H1 (cell line): ENCODE results near the gene CASP4. TPM values are rescaled to one million over a fixed set of nuclear protein-coding genes. Genes with fewer than 3 reads are reported as not detected.
A peak's percentile ranks its signal among the peaks of the same experiment; 100 is the strongest.

ENCODE experiments used
- CTCF ChIA-PET: fragments of 300-600 bp; sonication (Branson Sonifier 250); formaldehyde crosslinking; loops from one replicate; lab custom pipeline; 2021; ENCODE audit not compliant: partially characterized antibody; lab: Charles Lee
- POLR2A ChIA-PET: fragments of 300-600 bp; sonication (Branson Sonifier 250); formaldehyde crosslinking; loops from one replicate; lab custom pipeline; 2021; ENCODE audit warnings: inconsistent platforms; ENCODE audit not compliant: partially characterized antibody; lab: Charles Lee
- DNase-seq, 2 experiments: peaks; one replicate each; pipeline versions ENCODE4 v3.0.0 to v3.0.0-alpha.2; 2010 to 2022; ENCODE audit warnings: low spot score in 2 of 2, low read depth in 1 of 2, mixed read lengths in 1 of 2
- FAIRE-seq: peaks from 2 replicates; lab custom pipeline; 2011; peaks lifted over from hg19 to GRCh38; lab: Jason Lieb, UNC
- H2AFZ ChIP-seq: 2 replicates; pipeline ENCODE4 v1.8.1; 2012; ENCODE audit warnings: low read length, inconsistent platforms
- H2AK5ac ChIP-seq: 2 replicates; pipeline ENCODE4 v1.6.1; 2013; ENCODE audit warnings: low read depth, low read length
- H2BK120ac ChIP-seq: replicated peaks from 2 replicates; pipeline ENCODE3; 2013; ENCODE audit warnings: low read depth, low read length, inconsistent platforms
- H2BK12ac ChIP-seq: 2 replicates; pipeline ENCODE4 v1.6.1; 2013; ENCODE audit warnings: low read depth, low read length
- H2BK15ac ChIP-seq: 2 replicates; pipeline ENCODE4 v1.6.1; 2013; ENCODE audit warnings: low read length
- H2BK20ac ChIP-seq: 2 replicates; pipeline ENCODE4 v1.6.1; 2013; ENCODE audit warnings: low read length
- H2BK5ac ChIP-seq: 2 replicates; pipeline ENCODE4 v1.6.1; 2013; ENCODE audit warnings: low read depth, low read length
- H3K14ac ChIP-seq: 2 replicates; pipeline ENCODE4 v1.6.1; 2013; ENCODE audit warnings: inconsistent platforms; ENCODE audit not compliant: insufficient read length
- H3K18ac ChIP-seq: 2 replicates; pipeline ENCODE4 v1.6.1; 2013; ENCODE audit warnings: low read length; ENCODE audit errors: extremely low read depth
- H3K23ac ChIP-seq: 2 replicates; pipeline ENCODE4 v1.6.1; 2013; ENCODE audit warnings: inconsistent platforms; ENCODE audit not compliant: insufficient read length
- H3K23me2 ChIP-seq: 2 replicates; pipeline ENCODE4 v1.6.1; 2013; ENCODE audit warnings: low read depth, low read length
- H3K27ac ChIP-seq: 2 replicates; pipeline ENCODE4 v1.6.1; 2011; ENCODE audit warnings: low read depth, low read length, inconsistent platforms
- H3K27me3 ChIP-seq, 4 experiments: replicated peaks in 1 of 4; 1 replicate in 1 of 4; 2 replicates in 3 of 4; pipeline versions ENCODE4 v1.6.1 to v1.8.1; 2011 to 2013; ENCODE audit warnings: low read length in 3 of 4, mild to moderate bottlenecking in 3 of 4, inconsistent platforms in 2 of 4, mixed read lengths in 2 of 4, moderate library complexity in 1 of 4; ENCODE audit not compliant: control insufficient read depth in 3 of 4, insufficient read depth in 3 of 4; ENCODE audit errors: extremely low read depth in 1 of 4
- H3K36me3 ChIP-seq, 4 experiments: 2 replicates each; pipeline versions ENCODE4 v1.6.1 to v1.8.1; 2011 to 2013; ENCODE audit warnings: mild to moderate bottlenecking in 4 of 4, low read length in 3 of 4, moderate library complexity in 2 of 4, control low read depth in 1 of 4, inconsistent platforms in 1 of 4; ENCODE audit not compliant: insufficient read depth in 4 of 4, control insufficient read depth in 2 of 4
- H3K4ac ChIP-seq: replicated peaks from 2 replicates; pipeline ENCODE3; 2013; ENCODE audit warnings: low read length, low read depth, mixed read lengths, inconsistent platforms; ENCODE audit not compliant: insufficient read length
- H3K4me1 ChIP-seq, 4 experiments: replicated peaks in 1 of 4; 1 replicate in 1 of 4; 2 replicates in 3 of 4; pipeline versions ENCODE4 v1.6.1 to v1.8.1; 2011 to 2013; ENCODE audit warnings: low read length in 3 of 4, inconsistent platforms in 2 of 4, mixed read lengths in 1 of 4; ENCODE audit not compliant: insufficient read depth in 4 of 4, control insufficient read depth in 3 of 4
- H3K4me2 ChIP-seq, 2 experiments: 2 replicates each; pipeline versions ENCODE4 v1.6.1 to v1.8.1; 2011 to 2013; ENCODE audit warnings: low read depth in 2 of 2, low read length in 2 of 2, control low read depth in 1 of 2, inconsistent platforms in 1 of 2, mild to moderate bottlenecking in 1 of 2; ENCODE audit not compliant: insufficient read depth in 1 of 2
- H3K4me3 ChIP-seq, 4 experiments: fragments of 200-600, 300-600 bp in 1 of 4; sonication (generic), shearing (Covaris generic), sonication (Bioruptor Twin) in 1 of 4; 2 replicates each; pipeline versions ENCODE4 v1.5.1 to v1.8.1; 2011 to 2016; ENCODE audit warnings: low read length in 4 of 4, low read depth in 3 of 4, control low read depth in 2 of 4, inconsistent platforms in 2 of 4, mild to moderate bottlenecking in 2 of 4, mixed read lengths in 1 of 4, moderate library complexity in 1 of 4; ENCODE audit not compliant: insufficient read depth in 2 of 4; ENCODE audit errors: extremely low read depth in 1 of 4
- H3K56ac ChIP-seq: replicated peaks from 2 replicates; pipeline ENCODE3; 2013; ENCODE audit warnings: low read depth, mild to moderate bottlenecking, mixed read lengths, low read length, inconsistent platforms; ENCODE audit not compliant: insufficient read length
- H3K79me1 ChIP-seq: 2 replicates; pipeline ENCODE4 v1.6.1; 2013; ENCODE audit warnings: low read depth, low read length, control low read depth
- H3K79me2 ChIP-seq, 2 experiments: 2 replicates each; pipeline versions ENCODE4 v1.6.1 to v1.8.1; 2012 to 2013; ENCODE audit warnings: low read length in 2 of 2, mild to moderate bottlenecking in 2 of 2, inconsistent platforms in 1 of 2; ENCODE audit not compliant: insufficient read depth in 2 of 2, control insufficient read depth in 1 of 2
- H3K9ac ChIP-seq, 4 experiments: replicated peaks in 1 of 4; 1 replicate in 1 of 4; 2 replicates in 3 of 4; pipeline versions ENCODE4 v1.6.1 to v1.8.1; 2011 to 2013; ENCODE audit warnings: low read depth in 3 of 4, low read length in 3 of 4, control low read depth in 2 of 4, mild to moderate bottlenecking in 2 of 4, moderate library complexity in 2 of 4, inconsistent platforms in 1 of 4; ENCODE audit errors: extremely low read depth in 1 of 4
- H3K9me3 ChIP-seq, 2 experiments: 2 replicates each; pipeline versions ENCODE4 v1.6.1 to v1.8.1; 2012 to 2013; ENCODE audit warnings: mild to moderate bottlenecking in 2 of 2, moderate library complexity in 2 of 2, control low read depth in 1 of 2, inconsistent platforms in 1 of 2, low read depth in 1 of 2, low read length in 1 of 2, mixed read lengths in 1 of 2; ENCODE audit not compliant: insufficient read depth in 2 of 2
- H4K20me1 ChIP-seq, 2 experiments: replicated peaks in 1 of 2; 2 replicates each; pipeline versions ENCODE3 to v1.8.1; 2011 to 2013; ENCODE audit warnings: inconsistent platforms in 2 of 2, low read length in 2 of 2, mild to moderate bottlenecking in 1 of 2; ENCODE audit not compliant: insufficient read depth in 2 of 2, control insufficient read depth in 1 of 2
- H4K5ac ChIP-seq: 2 replicates; pipeline ENCODE4 v1.6.1; 2013; ENCODE audit warnings: low read length, low read depth, mixed read lengths, inconsistent platforms; ENCODE audit not compliant: insufficient read length
- H4K8ac ChIP-seq: 2 replicates; pipeline ENCODE4 v1.8.0; 2013; ENCODE audit warnings: mild to moderate bottlenecking, moderate library complexity, low read length, inconsistent platforms; ENCODE audit not compliant: insufficient read depth; ENCODE audit errors: extremely low read depth
- H4K91ac ChIP-seq: replicated peaks from 2 replicates; pipeline ENCODE3; 2013; ENCODE audit warnings: low read length, mixed read lengths, inconsistent platforms; ENCODE audit not compliant: insufficient read length
- CHD1 ChIP-seq: IDR thresholded peaks from 2 replicates; pipeline ENCODE4 v1.6.1; 2012; ENCODE audit warnings: low read depth, low read length, improper control_type of control experiment
- CREB1 ChIP-seq: IDR thresholded peaks from 2 replicates; pipeline ENCODE4 v1.6.1; 2012; ENCODE audit warnings: inconsistent platforms
- GABPA ChIP-seq: IDR thresholded peaks from 2 replicates; pipeline ENCODE4 v1.6.1; 2011; ENCODE audit warnings: mild to moderate bottlenecking, low read length, moderate library complexity, borderline replicate concordance; ENCODE audit not compliant: insufficient read depth
- POLR2AphosphoS5 ChIP-seq: IDR thresholded peaks from 2 replicates; pipeline ENCODE4 v1.6.1; 2011; ENCODE audit warnings: low read depth, low read length
- RBBP5 ChIP-seq: IDR thresholded peaks from 2 replicates; pipeline ENCODE4 v1.7.1; 2012; ENCODE audit warnings: low read depth, mild to moderate bottlenecking, inconsistent platforms, low read length, moderate library complexity, borderline replicate concordance
- TBP ChIP-seq: IDR thresholded peaks from 2 replicates; pipeline ENCODE4 v1.6.1; 2011; ENCODE audit warnings: low read depth, low read length, improper control_type of control experiment
- WGBS, 2 experiments: shearing (Covaris generic) in 1 of 2; methylation state at CpG; one replicate each; pipeline versions ENCODE4 v1.1.6 to v1.1.7; 2013 to 2015; ENCODE audit warnings: low lambda C conversion rate in 2 of 2, mixed read lengths in 2 of 2, inconsistent platforms in 1 of 2, low coverage in 1 of 2, missing lambda C conversion rate in 1 of 2; ENCODE audit not compliant: insufficient replicate concordance in 2 of 2, insufficient coverage in 1 of 2, insufficient read length in 1 of 2; ENCODE audit errors: extremely low coverage in 1 of 2, missing lambda C conversion rate in 1 of 2; 5-methylcytosine and 5-hydroxymethylcytosine counted together
- polyA plus RNA-seq, 7 experiments: library from polyadenylated mRNA; depleted of rRNA in 3 of 7; stranded (reverse) in 5 of 7; unstranded in 2 of 7; fragments of >200 nt in 5 of 7; fragments of 200-250 nt in 2 of 7; gene quantifications; 1 replicate in 5 of 7; 2 replicates in 1 of 7; 4 replicates in 1 of 7; pipeline versions ENCODE4 v1.2.1 to v1.2.3, GENCODE V29; 2011 to 2013; ENCODE audit warnings: missing spikeins in 2 of 7, mixed read lengths in 2 of 7
- total RNA-seq: library from RNA; stranded (reverse); fragmentation: NEBNext Ultra II Directional; extraction: Animal tissue kit (Norgen Biotek cat#: 25700); gene quantifications from 2 replicates; pipeline ENCODE4 v1.2.1, GENCODE V29; 2021

CASP4 gene
- total and polyA plus RNA-seq, 2 of the 8 experiments (the other 6 are each of a cell fraction or from before 2014, with no cell fraction given), result 0.09 TPM; not detected in 1

- no peak overlapping the region for H3K4me3 ChIP-seq
- POLR2A ChIA-PET, result no interaction called here
- TF ChIP-seq CREB1 (no peak), GABPA (no peak), TBP (no peak), POLR2AphosphoS5 (no peak), CHD1 (no peak), RBBP5 (no peak)
- TF ChIP-seq, all 59 proteins: peak for 0
- no peaks in the 10 kb centered on the region for H4K20me1 ChIP-seq
- H3K23me2 ChIP-seq, result no peaks in the 10 kb centered on the region; the same call in 1 of the 2 replicates
- H2BK15ac ChIP-seq, result no peak overlapping the region
- no peak overlapping the region for H4K8ac ChIP-seq
- CTCF ChIA-PET, result no interaction called here
- H3K4me1 ChIP-seq, result peaks cover 0 to 7% (median 3%) of the 10 kb centered on the region in 4 experiments; a peak in 4 of 7 replicates
- no peak overlapping the region for H3K4me2 ChIP-seq
- H2AK5ac ChIP-seq, result no peak overlapping the region
- H4K5ac ChIP-seq, result no peak overlapping the region
- no peak for DNase-seq
- no peak overlapping the region for H2BK120ac ChIP-seq
- H4K91ac ChIP-seq, result no peak overlapping the region
- no peak overlapping the region for H3K27ac ChIP-seq
- no peak overlapping the region for H2BK12ac ChIP-seq
- no peak overlapping the region for H2BK5ac ChIP-seq
- 95% methylated on average over 11 of the region's 11 CpGs; no CpG with 5 or more reads in 1 of the 2 experiments for WGBS, 2 experiments
- no peaks in the 10 kb centered on the region for H3K27me3 ChIP-seq
- FAIRE-seq, result no peak
- H3K9ac ChIP-seq, result no peak overlapping the region
- no peak overlapping the region for H3K4ac ChIP-seq
- no peak overlapping the region for H2BK20ac ChIP-seq
- no peak overlapping the region for H3K56ac ChIP-seq
- 0 out of 2 replicates have a peak overlapping the region, but pooled peaks have one; percentile 33 for H2AFZ ChIP-seq
- no peaks in the 10 kb centered on the region for H3K79me1 ChIP-seq
- no peak overlapping the region for H3K14ac ChIP-seq
- H3K18ac ChIP-seq, result no peak overlapping the region
- peaks cover 0 to 2% (median 0%) of the 10 kb centered on the region in 4 experiments; a peak in 2 of 8 replicates for H3K36me3 ChIP-seq
- peaks cover 5% of the 10 kb centered on the region in 2 experiments; a peak in 3 of 4 replicates for H3K9me3 ChIP-seq
- H3K23ac ChIP-seq, result no peak overlapping the region
- no peaks in the 10 kb centered on the region for H3K79me2 ChIP-seq
These were observed 630 bp downstream of the CASP4 start for GRCh38 chr11:104967534-104968354.
